Natural killer cell (primary cell): ENCODE data around the gene COL23A1. TPM values are rescaled to one million over a fixed set of nuclear protein-coding genes. Genes with fewer than 3 reads are reported as not detected.
A peak's percentile ranks its signal among the peaks of the same experiment; 100 is the strongest.

Source experiments
- ATAC-seq, 3 donors: fragments of 150-1000 bp in 2 of 3; fragments of 200-7000 bp in 1 of 3; cut with Tn5 transposase; 1 replicate in 1 of 3; 2 replicates in 2 of 3; pipeline ENCODE4 v1.10.0; 2021; ENCODE audit warnings: mild to moderate bottlenecking in 2 of 3, moderate library complexity in 2 of 3
- DNase-seq, 2 donors: peaks; one replicate each; pipeline versions ENCODE4 v3.0.0 to v3.0.0-alpha.2; 2013 to 2021; ENCODE audit warnings: mixed read lengths in 1 of 2
- H3K27ac ChIP-seq: one replicate; pipeline ENCODE4 v1.5.1; 2013; ENCODE audit warnings: mild to moderate bottlenecking, low read length
- H3K27me3 ChIP-seq: one replicate; pipeline ENCODE4 v1.6.1; 2013; ENCODE audit warnings: low read length; ENCODE audit not compliant: control insufficient read depth, insufficient read depth
- H3K36me3 ChIP-seq: one replicate; pipeline ENCODE4 v1.6.1; 2013; ENCODE audit warnings: low read length; ENCODE audit not compliant: control insufficient read depth, insufficient read depth
- H3K4me1 ChIP-seq: one replicate; pipeline ENCODE4 v1.6.1; 2013; ENCODE audit warnings: low read length; ENCODE audit not compliant: control insufficient read depth, insufficient read depth
- H3K4me3 ChIP-seq: one replicate; pipeline ENCODE4 v1.5.1; 2013; ENCODE audit warnings: low read length
- H3K9me3 ChIP-seq: one replicate; pipeline ENCODE4 v1.6.1; 2013; ENCODE audit warnings: low read length; ENCODE audit not compliant: control insufficient read depth, insufficient read depth
- H3K27ac Mint-ChIP-seq, 2 donors: one replicate each; pipeline ENCODE4 v1.8.0; 2022; ENCODE audit warnings: mild to moderate bottlenecking in 2 of 2, mixed read lengths in 2 of 2, moderate library complexity in 1 of 2
- H3K27me3 Mint-ChIP-seq, 2 donors: one replicate each; pipeline ENCODE4 v1.8.0; 2022; ENCODE audit warnings: low read depth in 2 of 2, mixed read lengths in 2 of 2
- H3K36me3 Mint-ChIP-seq: one replicate; pipeline ENCODE4 v1.8.0; 2022; ENCODE audit warnings: mixed read lengths
- H3K4me1 Mint-ChIP-seq, 2 donors: one replicate each; pipeline ENCODE4 v1.8.0; 2022; ENCODE audit warnings: mixed read lengths in 2 of 2
- H3K4me3 Mint-ChIP-seq: one replicate; pipeline ENCODE4 v1.8.0; 2022; ENCODE audit warnings: mild to moderate bottlenecking, moderate library complexity, mixed read lengths
- H3K9me3 Mint-ChIP-seq, 2 donors: one replicate each; pipeline ENCODE4 v1.8.0; 2022; ENCODE audit warnings: mixed read lengths in 2 of 2
- CTCF ChIP-seq: fragments of 200-600 bp; IDR thresholded peaks from one replicate; pipeline ENCODE4 v1.8.0; 2022; ENCODE audit warnings: antibody characterized with exemption
- WGBS: methylation state at CpG from one replicate; pipeline ENCODE4 v1.1.7; 2013; ENCODE audit warnings: missing lambda C conversion rate; ENCODE audit not compliant: insufficient coverage; 5-methylcytosine and 5-hydroxymethylcytosine counted together
- intact Hi-C: fragments of 100-400 bp; cut with micrococcal nuclease; formaldehyde crosslinking; loops from one replicate; pipeline ENCODE4 v1.14.2; 2022
- total RNA-seq, 4 donors: library from RNA; stranded (reverse); fragments of 120-200 nt in 1 of 4; gene quantifications; one replicate each; pipeline versions ENCODE4 v1.2.3 to v1.2.4, GENCODE V29; 2013 to 2022

COL23A1 gene
- total RNA-seq, 3 donors from 2014 or later (not counting 1 experiment from before 2014, with no cell fraction given) = 0.15 TPM; not detected in 2

- no peak for TF ChIP-seq CTCF
- Mint-ChIP-seq H3K9me3 (no peaks in the 10 kb centered on the region), H3K27me3 (peaks cover 0 to 2% of the 10 kb centered on the region in 2 donors), H3K4me3 (no peak overlapping the region), H3K27ac (no peak overlapping the region), H3K4me1 (no peaks in the 10 kb centered on the region), H3K36me3 (no peaks in the 10 kb centered on the region)
- H3K27ac ChIP-seq = no peak overlapping the region
- ATAC-seq = no peak
- H3K27me3 ChIP-seq = no peaks in the 10 kb centered on the region
- H3K4me1 ChIP-seq = no peaks in the 10 kb centered on the region
- no peak for DNase-seq
- no peaks in the 10 kb centered on the region for H3K9me3 ChIP-seq
- H3K4me3 ChIP-seq = no peak overlapping the region
- intact Hi-C loops = no loop called here
- no peaks in the 10 kb centered on the region for H3K36me3 ChIP-seq
- WGBS = 88% methylated on average over 29 of the region's 31 CpGs
These were observed 52.5 kb downstream of the COL23A1 start for GRCh38 chr5:178537467-178538371.

GRCh38 chr5:178536541-178537466 is 53.4 kb downstream of the COL23A1 start:
- ATAC-seq = no peak
- H3K36me3 ChIP-seq = no peaks in the 10 kb centered on the region
- H3K27me3 ChIP-seq = no peaks in the 10 kb centered on the region
- no peak for DNase-seq
- 85% methylated on average over 26 of the region's 26 CpGs for WGBS
- Mint-ChIP-seq H3K4me1 (no peaks in the 10 kb centered on the region), H3K4me3 (no peak overlapping the region), H3K36me3 (no peaks in the 10 kb centered on the region), H3K9me3 (no peaks in the 10 kb centered on the region), H3K27me3 (peaks cover 0 to 2% of the 10 kb centered on the region in 2 donors), H3K27ac (no peak overlapping the region)
- H3K4me3 ChIP-seq = no peak overlapping the region
- no peak overlapping the region for H3K27ac ChIP-seq
- intact Hi-C loops = no loop called here
- no peaks in the 10 kb centered on the region for H3K9me3 ChIP-seq
- H3K4me1 ChIP-seq = no peaks in the 10 kb centered on the region
- TF ChIP-seq CTCF = no peak

GRCh38 chr5:178535299-178536175 is 54.7 kb downstream of the COL23A1 start:
- Histone ChIP-seq H3K27me3 (no peaks in the 10 kb centered on the region), H3K9me3 (no peaks in the 10 kb centered on the region), H3K4me1 (no peaks in the 10 kb centered on the region), H3K36me3 (no peaks in the 10 kb centered on the region), H3K27ac (no peak overlapping the region), H3K4me3 (no peak overlapping the region)
- Mint-ChIP-seq H3K27me3 (peaks cover 0 to 2% of the 10 kb centered on the region in 2 donors), H3K36me3 (no peaks in the 10 kb centered on the region), H3K4me3 (no peak overlapping the region), H3K9me3 (no peaks in the 10 kb centered on the region), H3K27ac (no peak overlapping the region), H3K4me1 (no peaks in the 10 kb centered on the region)
- DNase-seq (no peak), ATAC-seq (peak in 1 of 3 donors; percentile 28)
- intact Hi-C loops = no loop called here
- WGBS = 86% methylated on average over 20 of the region's 20 CpGs
- no peak for TF ChIP-seq CTCF
